IMR-90 (cell line): Measurements from ENCODE around the gene UNC5B. TPM values are rescaled to one million over a fixed set of nuclear protein-coding genes. Genes with fewer than 3 reads are reported as not detected.

Experiments used
- ATAC-seq: fragments of 200-7000 bp; cut with Tn5 transposase; 2 replicates; pipeline ENCODE4 v1.9.1; 2020; ENCODE audit warnings: low read depth, mild to moderate bottlenecking, moderate library complexity
- BruUV-seq: library from RNA; stranded (reverse); fragments of 400-500 nt; replicated peaks from 2 replicates; lab custom pipeline; 2021; lab: Mats Ljungman, UMichigan
- CTCF ChIA-PET: fragments of 300-600 bp; formaldehyde crosslinking; extraction: SDS; loops from one replicate; lab custom pipeline; 2021; ENCODE audit warnings: antibody characterized with exemption; lab: Yijun Ruan, JAX
- POLR2A ChIA-PET: fragments of 300-600 bp; sonication (Branson Sonifier 250); formaldehyde crosslinking; loops from one replicate; lab custom pipeline; 2022; ENCODE audit warnings: antibody characterized with exemption; ENCODE audit not compliant: unreplicated experiment; lab: Charles Lee
- DNase-seq: peaks from one replicate; pipeline ENCODE4 v3.0.0; 2013
- H2AFZ ChIP-seq: replicated peaks from 2 replicates; pipeline ENCODE3; 2013; ENCODE audit warnings: low read length, mild to moderate bottlenecking; ENCODE audit not compliant: poor library complexity
- H2AK5ac ChIP-seq: 2 replicates; pipeline ENCODE4 v1.6.1; 2013; ENCODE audit warnings: low read depth, low read length, inconsistent platforms
- H2AK9ac ChIP-seq: replicated peaks from 2 replicates; pipeline ENCODE3; 2013; ENCODE audit warnings: mild to moderate bottlenecking, low read depth, low read length, moderate library complexity; ENCODE audit not compliant: poor library complexity
- H2BK120ac ChIP-seq: 2 replicates; pipeline ENCODE4 v1.6.1; 2013; ENCODE audit warnings: low read depth, low read length, inconsistent platforms
- H2BK15ac ChIP-seq: 3 replicates; pipeline ENCODE4 v1.6.1; 2013; ENCODE audit warnings: low read depth, low read length, inconsistent platforms
- H2BK20ac ChIP-seq: 2 replicates; pipeline ENCODE4 v1.6.1; 2013; ENCODE audit warnings: low read depth, mild to moderate bottlenecking, inconsistent platforms, low read length, moderate library complexity
- H2BK5ac ChIP-seq: 2 replicates; pipeline ENCODE4 v1.6.1; 2013; ENCODE audit warnings: mild to moderate bottlenecking, low read depth, low read length, inconsistent platforms; ENCODE audit not compliant: poor library complexity, severe bottlenecking
- H3K14ac ChIP-seq: replicated peaks from 2 replicates; pipeline ENCODE4 v1.6.1; 2013; ENCODE audit warnings: low read depth, low read length, inconsistent platforms
- H3K18ac ChIP-seq: 2 replicates; pipeline ENCODE4 v1.6.1; 2013; ENCODE audit warnings: low read depth, low read length, control low read depth
- H3K23ac ChIP-seq: 2 replicates; pipeline ENCODE4 v1.6.1; 2013; ENCODE audit warnings: low read depth, low read length, inconsistent platforms
- H3K27ac ChIP-seq: 2 replicates; pipeline ENCODE4 v1.5.1; 2013; ENCODE audit warnings: mild to moderate bottlenecking, control low read depth, low read length; ENCODE audit not compliant: insufficient read depth
- H3K27me3 ChIP-seq: 2 replicates; pipeline ENCODE4 v1.6.1; 2013; ENCODE audit warnings: low read length; ENCODE audit not compliant: control insufficient read depth, insufficient read depth
- H3K36me3 ChIP-seq: 2 replicates; pipeline ENCODE4 v1.6.1; 2013; ENCODE audit warnings: low read length, mixed read lengths; ENCODE audit not compliant: control insufficient read depth, insufficient read depth
- H3K4ac ChIP-seq: 2 replicates; pipeline ENCODE4 v1.6.1; 2013; ENCODE audit warnings: low read depth, low read length, inconsistent platforms
- H3K4me1 ChIP-seq: 2 replicates; pipeline ENCODE4 v1.6.1; 2013; ENCODE audit warnings: low read length, mixed read lengths; ENCODE audit not compliant: control insufficient read depth, insufficient read depth
- H3K4me2 ChIP-seq: 2 replicates; pipeline ENCODE4 v1.6.1; 2013; ENCODE audit warnings: low read depth, mild to moderate bottlenecking, control low read depth, low read length, moderate library complexity
- H3K4me3 ChIP-seq: 2 replicates; pipeline ENCODE4 v1.5.1; 2013; ENCODE audit warnings: low read depth, mild to moderate bottlenecking, control low read depth, low read length, moderate library complexity; ENCODE audit not compliant: insufficient read depth
- H3K56ac ChIP-seq: 2 replicates; pipeline ENCODE4 v1.6.1; 2013; ENCODE audit warnings: low read length, inconsistent platforms; ENCODE audit not compliant: insufficient read depth; ENCODE audit errors: extremely low read depth
- H3K79me1 ChIP-seq, 2 experiments: 2 replicates each; pipeline ENCODE4 v1.6.1; 2013; ENCODE audit warnings: low read length in 2 of 2, inconsistent platforms in 1 of 2, low read depth in 1 of 2
- H3K9ac ChIP-seq: 2 replicates; pipeline ENCODE4 v1.6.1; 2013; ENCODE audit warnings: low read depth, low read length, control low read depth
- H3K9me1 ChIP-seq: 2 replicates; pipeline ENCODE4 v1.6.1; 2013; ENCODE audit warnings: low read length, inconsistent platforms; ENCODE audit not compliant: insufficient read depth
- H3K9me3 ChIP-seq: 2 replicates; pipeline ENCODE4 v1.6.1; 2013; ENCODE audit warnings: low read length; ENCODE audit not compliant: control insufficient read depth, insufficient read depth
- H4K20me1 ChIP-seq: 2 replicates; pipeline ENCODE4 v1.6.1; 2013; ENCODE audit warnings: low read length, inconsistent platforms; ENCODE audit not compliant: insufficient read depth
- H4K5ac ChIP-seq: 2 replicates; pipeline ENCODE4 v1.6.1; 2013; ENCODE audit warnings: mild to moderate bottlenecking, low read depth, low read length, control low read depth
- H4K8ac ChIP-seq, 2 experiments: 2 replicates each; pipeline ENCODE4 v1.6.1; 2013; ENCODE audit warnings: low read depth in 2 of 2, low read length in 2 of 2, control low read depth in 1 of 2, inconsistent platforms in 1 of 2
- H4K91ac ChIP-seq: 2 replicates; pipeline ENCODE4 v1.6.1; 2013; ENCODE audit warnings: low read depth, low read length, inconsistent platforms; ENCODE audit not compliant: insufficient read depth
- BHLHE40 ChIP-seq: fragments of 150-350 bp; IDR thresholded peaks from 2 replicates; pipeline ENCODE4 v1.6.1; 2016; ENCODE audit warnings: mild to moderate bottlenecking, low read depth, low read length
- CEBPB ChIP-seq: IDR thresholded peaks from 2 replicates; pipeline ENCODE4 v1.6.1; 2012; ENCODE audit warnings: low read depth, low read length, improper control_type of control experiment
- CHD1 ChIP-seq: IDR thresholded peaks from 2 replicates; pipeline ENCODE4 v1.6.1; 2012; ENCODE audit warnings: low read depth, low read length, improper control_type of control experiment
- CTCF ChIP-seq: conservative IDR thresholded peaks from 2 replicates; pipeline ENCODE4 v1.5.1; 2012; ENCODE audit warnings: mild to moderate bottlenecking, low read depth, low read length, improper control_type of control experiment
- FOS ChIP-seq: fragments of 150-350 bp; IDR thresholded peaks from 2 replicates; pipeline ENCODE4 v1.6.1; 2016; ENCODE audit warnings: low read depth, low read length
- MAFK ChIP-seq: IDR thresholded peaks from 2 replicates; pipeline ENCODE4 v1.6.1; 2012; ENCODE audit warnings: low read depth, low read length, improper control_type of control experiment
- MAZ ChIP-seq: IDR thresholded peaks from 2 replicates; pipeline ENCODE4 v1.6.1; 2012; ENCODE audit warnings: low read depth, mild to moderate bottlenecking, low read length, improper control_type of control experiment, moderate library complexity, borderline replicate concordance
- MXI1 ChIP-seq: IDR thresholded peaks from 2 replicates; pipeline ENCODE4 v1.6.1; 2012; ENCODE audit warnings: low read depth, mild to moderate bottlenecking, low read length, moderate library complexity, borderline replicate concordance
- NFE2L2 ChIP-seq: fragments of 150-350 bp; IDR thresholded peaks from 2 replicates; pipeline ENCODE4 v1.6.1; 2016; ENCODE audit warnings: low read depth, mild to moderate bottlenecking, low read length
- POLR2A ChIP-seq: IDR thresholded peaks from 2 replicates; pipeline ENCODE4 v1.6.1; 2012; ENCODE audit warnings: mild to moderate bottlenecking, low read depth, low read length
- RAD21 ChIP-seq: IDR thresholded peaks from 2 replicates; pipeline ENCODE4 v1.6.1; 2012; ENCODE audit warnings: low read length, improper control_type of control experiment
- RCOR1 ChIP-seq: IDR thresholded peaks from 2 replicates; pipeline ENCODE4 v1.6.1; 2012; ENCODE audit warnings: mild to moderate bottlenecking, low read length, improper control_type of control experiment; ENCODE audit not compliant: insufficient replicate concordance
- RFX5 ChIP-seq: IDR thresholded peaks from 2 replicates; pipeline ENCODE4 v1.8.0; 2012; ENCODE audit warnings: low read depth, mild to moderate bottlenecking, low read length, moderate library complexity
- SMC3 ChIP-seq: fragments of 150-350 bp; IDR thresholded peaks from 2 replicates; pipeline ENCODE4 v1.6.1; 2016; ENCODE audit warnings: low read depth, mild to moderate bottlenecking, antibody characterized with exemption, low read length, moderate library complexity
- WGBS, 2 experiments: methylation state at CpG; one replicate each; pipeline versions ENCODE4 v1.1.5 to v1.1.7; 2013; ENCODE audit warnings: missing lambda C conversion rate in 2 of 2; ENCODE audit not compliant: insufficient read length in 1 of 2; ENCODE audit errors: extremely low coverage in 2 of 2; 5-methylcytosine and 5-hydroxymethylcytosine counted together
- dilution Hi-C: fragments of 300-500 bp; cut with HindIII; formaldehyde crosslinking; loops from one replicate; pipeline ENCODE4 v1.14.3; 2018; ENCODE audit warnings: low sequenced_read_pairs; ENCODE audit not compliant: unreplicated experiment
- in situ Hi-C: fragments of 300-500 bp; cut with MboI; formaldehyde crosslinking; loops from 3 replicates; pipeline ENCODE4 v1.14.3; 2019; ENCODE audit warnings: low sequenced_read_pairs, inconsistent platforms, mixed read lengths
- intact Hi-C: fragments of 100-400 bp; cut with micrococcal nuclease; formaldehyde crosslinking; loops from 2 replicates; pipeline ENCODE4 v1.10.0; 2022
- polyA plus RNA-seq, 3 experiments: library from polyadenylated mRNA; depleted of rRNA; stranded (reverse); fragments of >200 nt; gene quantifications; 2 replicates each; pipeline ENCODE4 v1.2.3, GENCODE V29; 2012; ENCODE audit warnings: low replicate concordance in 1 of 3
- total RNA-seq: library from RNA; depleted of rRNA; stranded (reverse); fragments of >200 nt; gene quantifications from 2 replicates; pipeline ENCODE4 v1.2.3, GENCODE V29; 2012
- TF ChIP-seq, protein P1 (sequence below): fragments of 150-350 bp; IDR thresholded peaks from 2 replicates; pipeline ENCODE4 v1.6.1; 2016; ENCODE audit warnings: low read depth, mild to moderate bottlenecking, low read length, moderate library complexity, borderline replicate concordance

The UNC5B gene
- total and polyA plus RNA-seq, 2 of the 4 experiments (the other 2 are of a cell fraction): 1.6 to 4.2 TPM

DNA sequence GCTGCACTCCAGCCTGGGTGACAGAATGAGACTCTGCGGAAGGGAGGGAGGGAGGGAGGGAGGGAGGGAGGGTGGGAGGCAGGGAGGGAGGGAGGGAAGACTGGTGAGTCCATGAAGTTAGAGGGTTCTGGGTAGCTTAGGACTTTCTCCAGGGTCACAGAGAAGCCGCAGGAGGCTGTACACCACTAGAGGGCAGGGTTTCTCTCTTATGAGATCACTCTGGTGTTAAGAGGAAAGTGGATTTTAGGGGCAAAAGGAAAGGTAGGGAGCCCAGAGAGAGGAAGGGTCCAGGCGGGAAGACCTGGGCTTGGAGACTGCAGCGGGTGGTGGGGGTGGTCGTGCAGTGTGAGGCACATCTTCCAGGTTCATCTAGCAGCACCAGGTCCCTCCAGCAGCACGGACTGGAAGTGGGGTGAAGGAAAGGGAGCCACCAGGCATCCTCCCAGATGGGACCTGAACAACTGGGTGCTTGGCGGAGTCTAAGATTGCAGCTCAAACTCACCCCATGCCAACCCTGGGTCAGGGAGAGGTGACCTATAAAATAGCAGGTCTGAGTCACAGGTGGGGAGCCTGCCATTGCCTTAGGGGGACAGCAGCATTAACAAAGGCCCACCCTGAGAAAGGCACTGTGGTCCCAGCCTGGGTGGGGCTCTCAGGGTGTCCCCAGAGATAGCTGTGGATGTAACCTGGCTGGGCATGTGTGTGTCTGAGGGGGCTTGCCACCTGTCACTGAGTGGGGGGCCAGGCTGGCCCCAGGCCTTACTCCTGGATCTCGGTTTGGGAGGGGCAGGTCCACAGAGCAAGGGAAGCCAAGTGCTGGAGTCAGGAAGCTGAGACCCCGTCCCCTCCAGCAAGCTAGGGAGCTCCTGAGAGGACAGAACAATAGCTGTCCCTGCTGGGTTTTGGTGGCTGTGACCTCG, 58.2 kb downstream of the UNC5B start:
- peak overlapping the region; percentile 41; the same call in 1 of the 3 replicates for H2BK15ac ChIP-seq
- H4K5ac ChIP-seq: no peak overlapping the region
- H2AK9ac ChIP-seq: peak overlapping the region; percentile 75
- CTCF ChIA-PET: interaction anchor here (0.6 to 1.4 kb wide), 9 partner anchors 8 to 368 kb away, joined by 3 to 9 read pairs (median 3); partner anchors contain the start of gene UNC5B
- peak; percentile 65 for ATAC-seq
- no peak overlapping the region for H2BK5ac ChIP-seq
- peaks cover 6% of the 10 kb centered on the region; the same call in 1 of the 2 replicates for H4K20me1 ChIP-seq
- H3K4ac ChIP-seq: 0 out of 2 replicates have a peak overlapping the region, but pooled peaks have one; percentile 36
- no peak overlapping the region for H3K4me2 ChIP-seq
- 75% methylated on average over 4 of the region's 10 CpGs; no CpG with 5 or more reads in 1 of the 2 experiments for WGBS, 2 experiments
- in situ Hi-C loops: no loop called here
- H3K18ac ChIP-seq: no peak overlapping the region
- H2BK20ac ChIP-seq: no peak overlapping the region
- H3K4me1 ChIP-seq: peaks cover 33% of the 10 kb centered on the region
- peak overlapping the region in 1 of 2 experiments; percentile 6; a peak in 1 of 4 replicates for H4K8ac ChIP-seq
- no peak overlapping the region for H4K91ac ChIP-seq
- H2BK120ac ChIP-seq: peak overlapping the region; percentile 11
- intact Hi-C loops: no loop called here
- 0 out of 2 replicates have a peak, but pooled peaks cover 5% of the 10 kb centered on the region for H3K9me1 ChIP-seq
- no TSS peak for BruUV-seq
- H3K27me3 ChIP-seq: no peaks in the 10 kb centered on the region
- no peaks in the 10 kb centered on the region for H3K9me3 ChIP-seq
- H2AK5ac ChIP-seq: peak overlapping the region; percentile 77; the same call in 1 of the 2 replicates
- no peak overlapping the region for H3K23ac ChIP-seq
- H3K56ac ChIP-seq: no peak overlapping the region
- POLR2A ChIA-PET: interaction anchor here (0.6 kb wide), 1 partner anchor 15 kb away, joined by 3 read pairs; no protein-coding TSS in a partner anchor
- H3K14ac ChIP-seq: no peak overlapping the region
- no peak overlapping the region for H3K9ac ChIP-seq
- no peaks in the 10 kb centered on the region for H3K36me3 ChIP-seq
- no peak overlapping the region for H3K4me3 ChIP-seq
- H3K79me1 ChIP-seq: peaks cover 0 to 10% of the 10 kb centered on the region in 2 experiments; a peak in 1 of 4 replicates
- peak; percentile 84 for DNase-seq
- dilution Hi-C loops: no loop called here
- no peak overlapping the region for H3K27ac ChIP-seq
- peak overlapping the region; percentile 18 for H2AFZ ChIP-seq
- no peak for TF ChIP-seq MAZ
- TF ChIP-seq CTCF: peak; percentile 69
- no peak for TF ChIP-seq MAFK
- TF ChIP-seq RFX5: no peak
- no peak for TF ChIP-seq NFE2L2
- no peak for TF ChIP-seq FOS
- TF ChIP-seq RCOR1: no peak
- no peak for TF ChIP-seq BHLHE40
- TF ChIP-seq POLR2A: no peak
- TF ChIP-seq SMC3: peak; percentile 48
- TF ChIP-seq MXI1: no peak
- TF ChIP-seq RAD21: peak; percentile 51
- no peak for TF ChIP-seq CEBPB
- TF ChIP-seq, protein P1, sequence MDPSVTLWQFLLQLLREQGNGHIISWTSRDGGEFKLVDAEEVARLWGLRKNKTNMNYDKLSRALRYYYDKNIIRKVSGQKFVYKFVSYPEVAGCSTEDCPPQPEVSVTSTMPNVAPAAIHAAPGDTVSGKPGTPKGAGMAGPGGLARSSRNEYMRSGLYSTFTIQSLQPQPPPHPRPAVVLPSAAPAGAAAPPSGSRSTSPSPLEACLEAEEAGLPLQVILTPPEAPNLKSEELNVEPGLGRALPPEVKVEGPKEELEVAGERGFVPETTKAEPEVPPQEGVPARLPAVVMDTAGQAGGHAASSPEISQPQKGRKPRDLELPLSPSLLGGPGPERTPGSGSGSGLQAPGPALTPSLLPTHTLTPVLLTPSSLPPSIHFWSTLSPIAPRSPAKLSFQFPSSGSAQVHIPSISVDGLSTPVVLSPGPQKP: no peak
- no peak for TF ChIP-seq CHD1
